Loucy (cell line): ENCODE measurements around the gene TMC5.

Experiments used
- CTCF ChIP-seq: fragments of 200-600 bp; sonication (generic); conservative IDR thresholded peaks from 2 replicates; pipeline ENCODE4 v1.5.1; 2014; ENCODE audit warnings: mild to moderate bottlenecking, antibody characterized with exemption, low read length
- EZH2phosphoT487 ChIP-seq: fragments of 200-600 bp; IDR thresholded peaks from 2 replicates; pipeline ENCODE4 v1.6.1; 2018; ENCODE audit warnings: antibody characterized with exemption, mild to moderate bottlenecking, moderate library complexity, borderline replicate concordance

- TF ChIP-seq CTCF (peak; percentile 83), EZH2phosphoT487 (no peak)
Observed at GRCh38 chr16:19375561-19376158, 42.0 kb upstream of the TMC5 start.
